ENCODE results near the gene FOXI3. TPM values are rescaled to one million over a fixed set of nuclear protein-coding genes. Genes with fewer than 3 reads are reported as not detected.

The FOXI3 gene
- total and polyA plus RNA-seq, 2 donors (not counting 3 experiments of a cell fraction or from before 2014, with no cell fraction given), result not detected

DNA sequence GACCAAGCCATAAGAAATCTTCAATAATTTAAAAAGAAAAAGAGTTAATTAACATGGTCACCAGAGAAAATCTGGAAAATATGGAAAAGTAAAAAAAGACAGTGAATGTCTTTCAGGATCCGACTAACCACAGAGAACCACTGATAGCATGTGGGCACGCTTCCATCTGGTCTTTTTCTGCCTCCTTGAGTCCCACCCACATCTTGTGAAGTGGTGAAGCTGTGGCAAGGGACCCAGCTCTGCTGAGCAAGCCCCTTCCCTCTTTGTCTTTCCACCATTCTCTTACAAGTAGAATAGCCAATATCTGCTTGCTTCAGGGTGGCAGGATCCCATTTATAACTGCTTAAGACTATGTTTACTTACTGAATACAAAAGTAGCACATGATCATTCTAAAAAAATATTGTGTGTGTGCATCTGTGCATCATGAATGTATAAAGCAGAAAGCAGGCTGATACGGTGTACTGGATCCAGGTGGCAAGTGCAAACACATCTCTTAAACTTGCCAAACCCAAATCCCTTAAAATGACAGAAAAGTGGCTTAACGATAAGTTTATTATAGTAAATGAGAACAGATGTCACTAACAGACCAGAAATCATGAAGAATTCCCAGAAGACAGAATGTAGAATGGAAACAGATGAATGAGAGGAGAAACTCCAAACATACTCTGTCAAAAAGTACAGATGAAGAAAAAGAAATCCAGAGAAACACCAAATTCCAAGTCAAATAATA lies 52.3 kb downstream of the FOXI3 start:
- H3K4me3 ChIP-seq (replicated peaks in 1 of 3; ENCODE audit: insufficient read depth in 1 of 3, low read depth in 1 of 3, low read length in 3 of 3), result no peak overlapping the region
- no peaks in the 10 kb centered on the region for H3K27me3 ChIP-seq (ENCODE audit: control insufficient read depth in 2 of 2, insufficient read depth in 2 of 2, low read length in 2 of 2)
- H2AFZ ChIP-seq (ENCODE audit: low read depth, low read length), result no peak overlapping the region
- ChIA-PET CTCF (no interaction called here), POLR2A (no interaction called here)
- H3K4me1 ChIP-seq (ENCODE audit: control insufficient read depth, extremely low read depth, insufficient read depth, low read length), result no peaks in the 10 kb centered on the region
- no peaks in the 10 kb centered on the region for H4K20me1 ChIP-seq (replicated peaks; ENCODE audit: control insufficient read depth, extremely low read depth, insufficient read depth, low read length)
- no TSS peak for BruUV-seq (replicated peaks)
- no peaks in the 10 kb centered on the region for H3K36me3 ChIP-seq (ENCODE audit: control insufficient read depth in 2 of 2, extremely low read depth in 1 of 2, insufficient read depth in 2 of 2, low read length in 2 of 2)
- no peak overlapping the region for H3K9ac ChIP-seq (replicated peaks; ENCODE audit: extremely low read depth, insufficient read depth, low read length)
- H3K4me2 ChIP-seq (ENCODE audit: insufficient read depth, low read length), result no peak overlapping the region
- no peaks in the 10 kb centered on the region for H3K9me1 ChIP-seq (replicated peaks; ENCODE audit: control insufficient read depth, extremely low read depth, insufficient read depth, low read length)
- dilution Hi-C loops (cut with MboI; ENCODE audit: extremely low pct_ligation_motif_present, low sequenced_read_pairs), result no loop called here
- no peak for FAIRE-seq
- no peaks in the 10 kb centered on the region for H3K79me2 ChIP-seq (ENCODE audit: control insufficient read depth, insufficient read depth, low read length)
- no peaks in the 10 kb centered on the region for H3K9me3 ChIP-seq (replicated peaks; ENCODE audit: control insufficient read depth, insufficient read depth, low read length)
- H3K27ac ChIP-seq (ENCODE audit: insufficient read depth, low read depth, low read length), result no peak overlapping the region
- TF ChIP-seq MYC (IDR thresholded peaks at IDR 0.05; ENCODE audit: low read depth, low read length), result no peak
- no peak for DNase-seq (ENCODE audit: low read depth, low spot score)
- intact Hi-C loops (cut with micrococcal nuclease), result no loop called here

DNA sequence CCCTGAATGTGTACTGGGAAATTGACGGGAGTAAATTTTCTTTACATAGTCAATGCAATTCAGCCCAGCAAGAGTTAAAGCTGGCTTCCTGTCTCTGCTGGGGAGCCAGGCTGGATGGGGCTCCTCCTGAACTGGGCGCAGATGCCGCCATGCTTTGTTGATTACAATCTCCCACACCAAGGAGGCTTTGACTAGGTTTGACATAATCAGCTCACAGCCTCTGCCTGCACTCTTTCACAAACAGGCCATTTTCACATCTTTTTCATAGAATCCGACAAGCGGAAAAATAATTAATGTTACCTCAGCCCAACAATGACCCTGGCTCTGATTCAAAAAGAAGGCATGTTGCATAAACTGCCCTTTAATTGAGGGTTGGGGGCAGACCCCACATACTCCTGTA lies 54.3 kb downstream of the FOXI3 start:
- ChIA-PET CTCF (no interaction called here), POLR2A (no interaction called here)
- DNase-seq (ENCODE audit: low read depth, low spot score), result no peak
- Histone ChIP-seq H3K36me3 (ENCODE audit: control insufficient read depth in 2 of 2, extremely low read depth in 1 of 2, insufficient read depth in 2 of 2, low read length in 2 of 2) (no peaks in the 10 kb centered on the region), H3K79me2 (ENCODE audit: control insufficient read depth, insufficient read depth, low read length) (no peaks in the 10 kb centered on the region), H3K4me1 (ENCODE audit: control insufficient read depth, extremely low read depth, insufficient read depth, low read length) (no peaks in the 10 kb centered on the region), H3K9me1 (replicated peaks; ENCODE audit: control insufficient read depth, extremely low read depth, insufficient read depth, low read length) (no peaks in the 10 kb centered on the region), H3K9ac (replicated peaks; ENCODE audit: extremely low read depth, insufficient read depth, low read length) (no peak overlapping the region), H3K4me3 (replicated peaks in 1 of 3; ENCODE audit: insufficient read depth in 1 of 3, low read depth in 1 of 3, low read length in 3 of 3) (no peak overlapping the region), H3K27me3 (ENCODE audit: control insufficient read depth in 2 of 2, insufficient read depth in 2 of 2, low read length in 2 of 2) (no peaks in the 10 kb centered on the region), H4K20me1 (replicated peaks; ENCODE audit: control insufficient read depth, extremely low read depth, insufficient read depth, low read length) (no peaks in the 10 kb centered on the region), H3K27ac (ENCODE audit: insufficient read depth, low read depth, low read length) (no peak overlapping the region), H3K4me2 (ENCODE audit: insufficient read depth, low read length) (no peak overlapping the region), H2AFZ (ENCODE audit: low read depth, low read length) (no peak overlapping the region), H3K9me3 (replicated peaks; ENCODE audit: control insufficient read depth, insufficient read depth, low read length) (no peaks in the 10 kb centered on the region)
- intact Hi-C loops (cut with micrococcal nuclease), result no loop called here
- dilution Hi-C loops (cut with MboI; ENCODE audit: extremely low pct_ligation_motif_present, low sequenced_read_pairs), result no loop called here
- no peak for TF ChIP-seq GATA2 (IDR thresholded peaks at IDR 0.05; ENCODE audit: insufficient read depth, insufficient read length, low read depth, low read length)
- no peak for TF ChIP-seq MYC (IDR thresholded peaks at IDR 0.05; ENCODE audit: low read depth, low read length)
- TF ChIP-seq, protein P1, sequence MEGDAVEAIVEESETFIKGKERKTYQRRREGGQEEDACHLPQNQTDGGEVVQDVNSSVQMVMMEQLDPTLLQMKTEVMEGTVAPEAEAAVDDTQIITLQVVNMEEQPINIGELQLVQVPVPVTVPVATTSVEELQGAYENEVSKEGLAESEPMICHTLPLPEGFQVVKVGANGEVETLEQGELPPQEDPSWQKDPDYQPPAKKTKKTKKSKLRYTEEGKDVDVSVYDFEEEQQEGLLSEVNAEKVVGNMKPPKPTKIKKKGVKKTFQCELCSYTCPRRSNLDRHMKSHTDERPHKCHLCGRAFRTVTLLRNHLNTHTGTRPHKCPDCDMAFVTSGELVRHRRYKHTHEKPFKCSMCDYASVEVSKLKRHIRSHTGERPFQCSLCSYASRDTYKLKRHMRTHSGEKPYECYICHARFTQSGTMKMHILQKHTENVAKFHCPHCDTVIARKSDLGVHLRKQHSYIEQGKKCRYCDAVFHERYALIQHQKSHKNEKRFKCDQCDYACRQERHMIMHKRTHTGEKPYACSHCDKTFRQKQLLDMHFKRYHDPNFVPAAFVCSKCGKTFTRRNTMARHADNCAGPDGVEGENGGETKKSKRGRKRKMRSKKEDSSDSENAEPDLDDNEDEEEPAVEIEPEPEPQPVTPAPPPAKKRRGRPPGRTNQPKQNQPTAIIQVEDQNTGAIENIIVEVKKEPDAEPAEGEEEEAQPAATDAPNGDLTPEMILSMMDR (IDR thresholded peaks at IDR 0.05; ENCODE audit: extremely low read depth in 1 of 2, insufficient read depth in 1 of 2, low read depth in 1 of 2, low read length in 2 of 2), result no peak
- no peak for TF ChIP-seq FOS (IDR thresholded peaks at IDR 0.05; ENCODE audit: borderline replicate concordance, insufficient read depth, low read length)
- TF ChIP-seq JUN (IDR thresholded peaks at IDR 0.05; ENCODE audit: borderline replicate concordance, insufficient read depth, insufficient read length, low read depth), result no peak
- TF ChIP-seq POLR2AphosphoS5 (IDR thresholded peaks at IDR 0.05; ENCODE audit: insufficient read depth, low read depth, low read length), result no peak
- no peak for FAIRE-seq
- no TSS peak for BruUV-seq (replicated peaks)

All from endothelial cell of umbilical vein (primary cell).